ENCODE data around the gene MDFIC. TPM values are rescaled to one million over a fixed set of nuclear protein-coding genes. Genes with fewer than 3 reads are reported as not detected.

Gene MDFIC
- total RNA-seq, 1 donor from 2014 or later: 16.2 TPM

DNA sequence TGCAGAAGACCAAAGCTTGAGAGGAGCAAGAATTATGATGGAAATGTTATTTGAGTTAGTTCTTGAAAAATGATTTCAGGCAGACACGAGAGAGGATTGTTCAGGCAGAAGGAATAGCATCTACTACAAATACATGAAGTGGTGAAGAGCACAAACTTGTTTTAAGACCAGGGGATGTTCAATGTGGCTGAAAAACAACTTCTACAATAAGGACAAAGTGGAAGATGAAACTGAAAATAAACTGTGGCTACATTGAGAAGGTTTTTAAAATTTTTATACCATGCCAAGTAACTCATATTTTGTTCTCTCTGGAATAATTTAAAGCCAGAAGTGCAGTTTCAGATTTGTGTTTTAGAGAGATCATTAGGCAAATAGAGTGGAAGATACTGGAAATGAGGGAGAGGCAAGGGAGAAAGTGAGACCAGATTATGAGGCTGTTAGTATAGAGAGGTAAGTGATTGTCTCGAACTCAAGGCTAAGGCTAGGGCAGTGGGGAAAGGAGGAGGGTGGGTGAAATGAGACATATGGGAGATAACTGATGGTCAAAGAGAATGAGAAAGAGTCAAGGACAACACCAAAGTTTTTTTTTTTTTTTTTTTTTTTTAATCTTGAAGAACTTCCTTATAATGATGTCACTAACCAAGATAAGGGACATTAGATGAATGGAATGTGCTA, 115.4 kb downstream of the MDFIC start:
- DNase-seq (ENCODE audit: low read depth, low spot score): no peak

DNA sequence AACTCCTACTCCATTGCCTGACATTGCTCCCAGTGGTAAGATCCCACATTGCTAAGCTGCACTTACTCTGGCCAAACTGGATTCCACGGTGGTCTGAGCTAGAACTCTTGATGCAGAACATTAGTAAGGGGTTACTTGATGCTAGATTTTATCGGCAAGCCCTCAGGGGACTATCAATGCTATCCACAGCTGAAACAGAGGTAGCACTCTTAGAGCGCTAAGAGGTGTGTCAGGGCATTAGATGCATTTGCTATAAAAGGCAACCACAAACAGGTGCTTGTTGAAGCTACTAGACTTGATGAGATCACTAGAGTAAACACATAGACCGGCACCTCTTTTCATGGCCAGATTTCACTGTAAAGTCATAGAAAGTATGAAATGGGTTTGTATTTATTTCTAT, 116.3 kb downstream of the MDFIC start:
- DNase-seq (ENCODE audit: low read depth, low spot score): no peak

DNA sequence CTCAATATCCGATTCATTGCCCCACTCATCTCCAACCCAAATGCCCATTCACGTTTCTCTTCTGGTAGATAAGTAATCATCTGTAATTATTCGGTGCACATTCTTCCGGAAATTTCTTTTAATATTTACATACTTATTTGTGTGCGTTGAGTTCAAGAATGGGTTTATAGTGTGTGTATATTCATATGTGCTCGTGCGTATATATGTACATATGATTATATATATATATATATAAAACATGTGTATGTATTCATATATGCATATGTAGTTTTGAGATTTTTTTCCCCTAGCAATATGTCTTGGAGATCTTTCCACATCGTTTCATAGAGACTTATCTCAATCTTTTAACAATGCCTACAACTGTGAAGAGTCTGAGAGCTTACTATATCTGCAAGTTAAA, 118.2 kb downstream of the MDFIC start:
- no peak for DNase-seq (ENCODE audit: low read depth, low spot score)

DNA sequence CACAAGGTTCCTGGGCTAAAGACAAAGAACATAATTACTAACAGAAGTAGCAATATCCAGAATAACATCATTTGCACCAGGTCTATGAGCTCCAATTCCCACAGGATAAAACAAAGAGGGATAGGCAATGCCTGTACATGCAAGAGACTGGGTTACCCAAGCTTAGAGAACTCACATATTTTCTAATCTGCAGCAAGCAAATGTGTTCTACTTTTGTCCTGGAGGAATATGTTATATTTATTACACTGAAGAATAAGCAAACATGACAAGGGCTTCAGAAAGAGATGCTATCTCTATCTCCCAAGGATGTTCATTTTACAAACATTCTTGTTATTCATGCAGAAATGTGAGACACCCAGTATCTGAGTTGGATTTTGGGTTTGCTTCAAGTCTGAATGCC, 118.6 kb downstream of the MDFIC start:
- no peak for DNase-seq (ENCODE audit: low read depth, low spot score)

DNA sequence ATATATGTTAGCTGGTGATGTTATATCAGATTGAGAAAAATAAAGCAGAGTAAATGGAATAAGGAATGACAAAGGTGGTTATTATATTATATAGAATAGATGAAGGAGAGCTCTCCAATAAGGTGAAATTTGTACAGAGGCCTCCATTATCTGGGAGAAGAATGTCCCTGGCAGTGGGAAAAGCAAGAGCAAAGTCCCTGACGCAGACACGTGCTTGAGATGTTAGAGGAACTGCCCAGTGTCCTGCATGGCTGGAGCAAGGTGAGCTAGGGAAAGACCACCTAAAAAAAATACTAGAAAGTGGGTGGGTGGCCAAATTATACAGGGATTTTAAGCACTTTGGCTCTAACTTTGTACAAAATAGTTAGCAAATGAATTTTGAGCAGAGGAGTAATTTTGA, 120.7 kb downstream of the MDFIC start:
- no peak for DNase-seq (ENCODE audit: low read depth, low spot score)

DNA sequence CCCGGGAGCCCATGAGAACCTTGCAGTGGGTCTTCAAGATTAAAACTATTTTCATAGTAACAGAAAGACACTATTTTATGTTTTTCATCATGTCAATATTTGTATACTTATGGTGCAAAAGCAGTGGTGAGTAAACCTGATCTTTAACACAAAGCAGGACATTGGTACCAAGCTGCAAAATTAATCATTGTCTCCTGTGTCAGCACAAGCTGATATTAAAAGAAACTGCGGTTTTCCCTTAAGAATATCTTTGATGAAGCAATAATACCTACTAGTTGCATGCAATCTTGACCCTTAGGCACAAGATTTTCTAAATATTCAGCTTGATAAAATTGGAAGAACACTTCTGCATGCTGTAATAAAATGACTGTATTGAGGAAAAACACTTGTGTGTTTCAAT, 121.7 kb downstream of the MDFIC start:
- no peak for DNase-seq (ENCODE audit: low read depth, low spot score)

DNA sequence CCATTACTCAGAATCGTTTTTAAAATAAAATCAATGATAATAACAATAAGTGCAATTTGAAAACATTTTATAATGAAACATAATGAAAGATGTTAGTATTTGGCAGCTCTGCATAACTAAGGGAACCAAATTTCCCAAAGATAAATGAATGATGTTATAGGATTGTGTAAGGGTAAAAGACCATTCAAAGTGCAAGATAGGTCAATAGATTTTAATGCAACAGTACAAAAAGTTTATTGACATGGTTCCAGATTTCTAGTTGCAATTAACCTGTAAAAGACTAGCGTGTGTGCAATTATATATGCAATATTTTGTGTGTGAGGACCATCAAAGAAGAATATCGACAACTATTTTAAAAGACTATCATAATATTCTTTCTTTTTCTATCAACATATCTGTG, 122.3 kb downstream of the MDFIC start:
- DNase-seq (ENCODE audit: low read depth, low spot score): no peak

DNA sequence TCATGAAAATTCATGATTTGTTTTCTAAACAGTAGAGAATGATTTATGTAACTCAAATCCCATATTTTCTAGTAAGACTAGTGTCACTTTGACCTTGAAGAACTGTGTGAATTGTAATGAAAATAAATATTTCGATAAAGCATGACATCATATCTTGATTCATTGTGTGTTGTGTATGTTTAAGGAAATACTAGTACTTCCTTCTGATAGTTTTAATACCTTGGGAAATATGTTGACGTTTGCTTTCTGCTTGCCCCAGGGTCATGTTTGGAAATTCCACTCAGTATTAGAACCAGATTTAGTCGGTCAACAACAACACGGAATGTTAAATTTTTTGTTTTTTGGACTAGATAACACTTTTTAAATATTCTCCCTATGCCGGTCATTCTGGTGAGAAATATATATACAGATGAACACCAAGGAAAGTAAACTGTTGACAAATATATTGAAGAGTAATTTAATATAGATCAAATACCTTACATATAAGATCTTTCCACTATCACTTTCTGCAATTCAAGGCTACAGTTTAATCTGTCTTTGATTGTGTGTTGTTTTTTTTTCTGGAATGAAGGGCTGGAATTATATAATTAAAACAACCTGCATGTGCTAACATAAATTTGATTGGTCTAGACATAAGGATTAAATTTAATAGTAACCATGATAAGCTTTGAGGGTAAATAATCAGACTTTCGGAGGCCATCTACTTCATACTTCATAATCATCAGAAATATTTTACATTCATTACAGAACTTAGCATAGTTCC, 126.2 kb downstream of the MDFIC start:
- DNase-seq (ENCODE audit: low read depth, low spot score): peak; percentile 72

DNA sequence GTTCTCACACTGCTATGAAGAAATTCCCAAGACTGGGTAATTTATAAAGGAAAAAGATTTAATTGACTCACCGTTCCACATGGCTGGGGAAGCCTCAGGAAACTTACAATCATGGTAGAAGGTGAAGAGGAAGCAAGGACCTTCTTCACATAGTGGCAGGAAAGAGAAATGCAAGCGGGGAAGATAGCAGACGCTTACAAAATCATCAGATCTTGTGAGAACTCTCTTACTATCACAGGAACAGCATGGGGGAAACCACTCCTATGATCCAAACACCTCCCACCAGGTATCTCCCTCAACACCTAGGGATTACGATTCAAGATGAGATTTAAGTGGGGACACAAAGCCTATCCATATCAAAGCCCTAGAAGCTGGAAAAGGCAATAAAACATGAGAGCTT, 130.8 kb downstream of the MDFIC start:
- DNase-seq (ENCODE audit: low read depth, low spot score): no peak

DNA sequence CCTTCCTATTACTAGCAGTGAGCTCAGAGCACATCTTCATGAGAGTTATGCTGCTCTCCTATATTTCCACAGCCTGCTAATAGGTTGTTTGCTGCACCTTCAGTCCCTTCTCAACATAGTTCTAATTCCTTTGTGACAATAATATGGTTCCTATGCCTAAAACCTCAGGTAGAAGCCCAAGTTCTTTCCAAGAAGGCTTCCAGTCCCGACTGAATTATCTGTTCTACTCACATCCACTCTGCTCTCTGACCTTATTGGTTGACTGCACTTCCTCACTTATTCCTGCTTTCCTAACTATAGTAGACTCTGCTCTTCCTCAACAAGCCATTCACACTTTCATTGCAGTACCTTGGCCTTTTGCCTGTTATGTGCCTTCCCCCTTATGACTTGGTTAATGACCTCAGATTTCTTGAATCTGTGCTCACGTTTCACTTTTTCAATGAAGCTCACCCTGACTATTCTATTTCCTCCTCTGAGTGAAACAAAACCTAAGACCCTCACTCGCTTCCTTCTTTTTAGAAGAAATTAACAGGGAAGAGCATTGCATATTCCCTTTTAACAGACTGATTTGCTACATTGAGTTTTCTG, 132.7 kb downstream of the MDFIC start:
- DNase-seq (ENCODE audit: low read depth, low spot score): no peak

DNA sequence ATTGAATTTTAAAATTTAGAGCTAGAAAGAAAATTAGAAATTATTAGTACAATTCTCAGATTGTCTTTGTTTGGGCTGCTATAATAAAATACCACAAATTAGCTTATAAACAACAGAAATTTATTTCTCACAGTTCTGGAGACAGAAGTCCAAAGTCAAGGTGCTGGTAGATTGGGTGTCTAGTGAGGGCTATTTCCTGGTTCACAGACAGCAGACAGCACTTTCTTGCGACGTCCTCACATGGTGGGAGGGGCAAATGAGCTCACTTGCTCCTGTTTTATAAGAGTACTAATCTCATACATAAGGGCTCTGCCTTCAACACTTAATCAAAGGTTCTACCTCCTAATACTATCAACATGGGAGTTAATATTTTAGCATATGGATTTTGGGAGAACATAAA, 134.1 kb downstream of the MDFIC start:
- no peak for DNase-seq (ENCODE audit: low read depth, low spot score)

DNA sequence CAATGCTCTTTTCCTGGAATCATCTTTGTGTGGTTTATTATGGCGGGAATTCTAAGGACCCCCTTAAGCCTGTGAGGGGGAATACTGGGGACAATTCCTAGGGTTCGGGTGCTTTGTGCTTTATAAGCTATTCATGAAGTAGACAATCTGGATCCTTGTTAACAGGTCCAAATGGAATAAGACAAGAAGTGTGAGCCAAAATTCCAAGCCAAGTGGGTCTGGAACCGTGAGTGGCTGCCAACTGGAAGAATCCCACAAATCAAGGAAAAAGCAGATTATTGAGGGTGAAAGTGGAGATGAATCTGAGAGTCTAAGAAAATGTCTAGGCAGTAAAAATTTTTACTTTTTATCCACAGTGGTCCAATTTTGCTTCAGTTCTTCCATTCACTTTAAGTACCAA, 136.8 kb downstream of the MDFIC start:
- DNase-seq (ENCODE audit: low read depth, low spot score): no peak

DNA sequence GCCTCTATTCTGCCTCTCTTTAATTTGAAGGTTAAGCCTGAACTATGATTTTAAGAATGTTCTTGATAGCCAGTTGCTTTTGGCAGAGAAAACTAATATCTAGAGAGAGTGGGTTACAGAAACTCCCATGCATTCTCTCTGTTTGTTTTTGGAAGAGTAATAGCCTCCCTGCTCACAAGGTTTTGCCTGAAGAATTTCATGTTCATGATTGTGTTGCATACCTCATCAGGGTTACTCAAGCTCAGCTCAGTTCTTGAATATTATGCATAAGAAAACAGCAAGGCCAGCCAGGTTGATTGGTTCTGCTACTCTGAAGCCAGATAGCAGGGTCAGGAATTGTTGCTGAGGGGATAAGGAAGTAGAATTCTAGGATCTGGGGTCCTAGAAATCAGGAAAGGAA, 137.4 kb downstream of the MDFIC start:
- no peak for DNase-seq (ENCODE audit: low read depth, low spot score)

DNA sequence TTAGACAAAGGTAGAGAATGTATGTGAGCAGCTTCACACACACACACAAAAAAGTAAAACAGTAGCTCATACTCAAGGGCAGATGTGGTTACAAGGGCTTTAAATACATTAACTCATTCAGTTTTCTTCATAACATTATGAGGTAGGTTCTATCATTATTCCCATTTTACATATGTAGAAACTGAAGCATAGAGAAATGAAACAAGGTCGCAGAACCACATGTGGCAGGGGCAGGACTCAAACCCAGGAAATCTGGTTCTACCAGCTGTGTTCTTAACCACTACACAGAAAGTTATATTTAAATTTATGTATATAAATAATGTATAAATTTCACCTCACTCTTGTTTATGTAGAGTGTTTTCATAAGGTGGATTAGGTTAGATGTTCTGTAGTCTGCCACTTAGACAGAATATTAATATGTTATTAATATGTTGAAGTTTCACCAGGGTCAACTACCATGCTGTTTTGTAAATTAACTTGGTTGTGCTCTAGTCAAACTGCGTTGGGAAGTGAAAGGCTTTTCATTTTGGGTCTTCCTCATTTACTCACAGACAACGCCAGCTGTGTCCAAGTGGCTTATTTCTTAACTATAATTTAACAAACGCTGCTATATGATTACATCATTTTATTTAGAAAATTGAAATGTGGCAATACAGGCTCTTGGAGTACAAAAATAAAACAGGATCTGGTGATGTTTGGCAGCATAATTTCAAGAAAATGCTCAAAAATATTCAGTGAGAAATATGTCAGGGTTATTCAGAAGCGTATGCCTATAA, 138.4 kb downstream of the MDFIC start:
- DNase-seq (ENCODE audit: low read depth, low spot score): no peak

DNA sequence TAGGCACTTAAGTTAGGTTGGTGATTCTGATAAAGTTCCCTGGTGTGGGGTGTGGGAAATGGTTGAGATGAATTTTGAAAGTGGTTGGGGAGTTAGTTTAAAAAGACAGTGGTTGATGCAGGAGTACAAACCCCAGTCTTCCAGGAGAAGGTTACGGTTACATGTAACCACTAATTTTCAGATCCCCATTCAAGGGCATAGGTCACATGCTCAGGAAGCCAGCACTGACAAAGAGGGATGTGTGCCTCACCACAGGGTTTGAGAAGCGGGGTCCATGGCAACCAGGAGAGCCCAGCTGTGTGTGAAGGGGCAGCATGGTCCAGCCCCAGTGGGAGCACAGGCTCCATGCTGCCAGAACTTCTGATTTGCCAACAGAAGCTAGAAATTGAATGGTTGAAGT, 144.2 kb downstream of the MDFIC start:
- no peak for DNase-seq (ENCODE audit: low read depth, low spot score)

DNA sequence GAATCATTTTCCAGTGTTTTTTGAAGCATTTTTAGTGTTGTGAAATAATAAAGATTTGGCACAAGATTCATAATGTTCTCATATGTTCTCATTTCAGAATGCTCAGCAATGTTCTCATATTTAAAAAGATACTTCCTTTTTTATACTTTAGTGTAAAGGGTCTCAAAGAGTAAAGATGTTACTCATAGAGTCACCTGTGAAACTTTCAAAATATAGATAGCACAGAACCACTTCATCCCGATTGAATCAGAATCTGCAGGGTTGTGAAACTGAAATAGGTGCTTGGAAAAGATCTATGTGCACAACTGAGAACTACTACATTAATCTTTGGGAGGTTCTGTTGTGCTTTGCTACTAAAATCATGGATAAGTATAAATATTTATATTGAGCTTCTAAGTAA, 144.7 kb downstream of the MDFIC start:
- DNase-seq (ENCODE audit: low read depth, low spot score): no peak

DNA sequence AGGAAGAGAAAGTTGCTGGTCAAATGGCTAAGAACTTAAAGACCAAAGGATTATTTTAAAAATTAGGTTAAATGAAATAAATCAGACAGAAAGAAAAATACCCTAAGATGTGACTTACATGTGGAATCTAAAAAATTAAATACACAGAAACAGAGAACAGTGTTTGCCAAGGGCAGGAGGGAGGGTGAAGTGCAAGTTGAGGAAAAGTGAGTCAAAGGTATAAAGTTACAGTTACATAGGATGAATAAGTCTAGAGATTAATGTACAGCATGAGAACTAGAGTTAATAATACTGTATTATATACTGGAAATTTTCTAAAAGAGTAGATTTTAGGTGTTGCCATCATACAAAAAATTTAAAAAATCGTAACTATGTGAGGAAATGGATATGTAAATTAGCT, 146.3 kb downstream of the MDFIC start:
- DNase-seq (ENCODE audit: low read depth, low spot score): no peak
